NT2/D1 (cell line): ENCODE data around the gene LRFN2.

Experiments
- SUZ12 ChIP-seq: IDR thresholded peaks from 2 replicates; pipeline ENCODE4 v1.6.1; 2011; ENCODE audit not compliant: insufficient read length, insufficient read depth; ENCODE audit errors: extremely low read depth
- YY1 ChIP-seq: IDR thresholded peaks from 2 replicates; pipeline ENCODE4 v1.6.1; 2011; ENCODE audit not compliant: insufficient read length, insufficient read depth
- ZNF274 ChIP-seq: IDR thresholded peaks from 2 replicates; pipeline ENCODE4 v1.6.1; 2011; ENCODE audit warnings: mild to moderate bottlenecking, low read depth, low read length

- TF ChIP-seq ZNF274 (no peak), YY1 (no peak), SUZ12 (no peak)
Measured at GRCh38 chr6:40498148-40498547, 89.0 kb downstream of the LRFN2 start.
